ENCODE results near the gene CD300E. TPM values are rescaled to one million over a fixed set of nuclear protein-coding genes. Genes with fewer than 3 reads are reported as not detected.

CD300E gene
- total and polyA plus RNA-seq, 2 of the 4 experiments (the other 2 are of a cell fraction) = not detected

GRCh38 chr17:74659889-74660288, 36.4 kb upstream of the CD300E start:
- Histone ChIP-seq H2AFZ (replicated peaks; ENCODE audit: low read length, poor library complexity) (no peak overlapping the region), H3K4ac (ENCODE audit: low read depth, low read length) (no peak overlapping the region), H3K4me2 (ENCODE audit: low read depth, low read length) (no peak overlapping the region), H4K91ac (ENCODE audit: insufficient read depth, low read depth, low read length) (no peak overlapping the region), H2BK120ac (ENCODE audit: low read depth, low read length) (no peak overlapping the region), H3K4me1 (ENCODE audit: control insufficient read depth, insufficient read depth, low read length) (no peaks in the 10 kb centered on the region), H2BK5ac (ENCODE audit: low read depth, low read length, poor library complexity, severe bottlenecking) (no peak overlapping the region), H3K56ac (ENCODE audit: extremely low read depth, insufficient read depth, low read length) (no peak overlapping the region), H4K8ac (ENCODE audit: low read depth in 2 of 2, low read length in 2 of 2) (no peak overlapping the region), H2AK5ac (ENCODE audit: low read depth, low read length) (no peak overlapping the region), H2BK20ac (ENCODE audit: low read depth, low read length) (no peak overlapping the region), H3K36me3 (ENCODE audit: control insufficient read depth, insufficient read depth, low read length) (no peaks in the 10 kb centered on the region), H3K23ac (ENCODE audit: low read depth, low read length) (no peak overlapping the region), H2AK9ac (replicated peaks; ENCODE audit: low read depth, low read length, poor library complexity) (no peak overlapping the region), H3K27me3 (ENCODE audit: control insufficient read depth, insufficient read depth, low read length) (no peaks in the 10 kb centered on the region), H3K9me1 (ENCODE audit: insufficient read depth, low read length) (no peaks in the 10 kb centered on the region), H3K79me1 (ENCODE audit: low read depth in 1 of 2, low read length in 2 of 2) (no peaks in the 10 kb centered on the region), H3K4me3 (ENCODE audit: insufficient read depth, low read depth, low read length) (no peak overlapping the region), H2BK15ac (ENCODE audit: low read depth, low read length) (no peak overlapping the region), H3K27ac (ENCODE audit: insufficient read depth, low read length) (no peak overlapping the region), H3K18ac (ENCODE audit: low read depth, low read length) (no peak overlapping the region), H3K14ac (replicated peaks; ENCODE audit: low read depth, low read length) (no peak overlapping the region), H4K20me1 (ENCODE audit: insufficient read depth, low read length) (no peaks in the 10 kb centered on the region), H4K5ac (ENCODE audit: low read depth, low read length) (no peak overlapping the region), H3K9ac (ENCODE audit: low read depth, low read length) (no peak overlapping the region), H3K9me3 (ENCODE audit: control insufficient read depth, insufficient read depth, low read length) (no peaks in the 10 kb centered on the region)
- in situ Hi-C loops (cut with MboI; ENCODE audit: low sequenced_read_pairs) (no loop called here), dilution Hi-C loops (cut with HindIII; ENCODE audit: low sequenced_read_pairs, unreplicated experiment) (no loop called here), intact Hi-C loops (cut with micrococcal nuclease) (no loop called here)
- WGBS, 2 experiments (ENCODE audit: extremely low coverage in 2 of 2, insufficient read length in 1 of 2) = no CpG with 5 or more reads among the region's 4 CpGs
- no TSS peak for BruUV-seq (replicated peaks)
- DNase-seq (no peak), ATAC-seq (ENCODE audit: low read depth) (no peak)
- CTCF ChIA-PET = no interaction called here
- TF ChIP-seq MXI1 (IDR thresholded peaks at IDR 0.05; ENCODE audit: borderline replicate concordance, low read depth, low read length) = no peak
- TF ChIP-seq, protein P1, sequence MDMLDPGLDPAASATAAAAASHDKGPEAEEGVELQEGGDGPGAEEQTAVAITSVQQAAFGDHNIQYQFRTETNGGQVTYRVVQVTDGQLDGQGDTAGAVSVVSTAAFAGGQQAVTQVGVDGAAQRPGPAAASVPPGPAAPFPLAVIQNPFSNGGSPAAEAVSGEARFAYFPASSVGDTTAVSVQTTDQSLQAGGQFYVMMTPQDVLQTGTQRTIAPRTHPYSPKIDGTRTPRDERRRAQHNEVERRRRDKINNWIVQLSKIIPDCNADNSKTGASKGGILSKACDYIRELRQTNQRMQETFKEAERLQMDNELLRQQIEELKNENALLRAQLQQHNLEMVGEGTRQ (IDR thresholded peaks at IDR 0.05; ENCODE audit: low read depth, low read length) = no peak
- POLR2A ChIA-PET (ENCODE audit: unreplicated experiment) = no interaction called here
